OCI-LY7 (cell line): ENCODE results near the gene TMEM271. TPM values are rescaled to one million over a fixed set of nuclear protein-coding genes. Genes with fewer than 3 reads are reported as not detected.
"Not testable (repeated sequence)": the region's sequence is repeated elsewhere in the genome, so short reads cannot be mapped to it uniquely, and the experiment has no call there.

Source experiments
- BruUV-seq: library from RNA; stranded (reverse); fragments of 400-500 nt; replicated peaks from 2 replicates; lab custom pipeline; 2021; lab: Mats Ljungman, UMichigan
- CTCF ChIA-PET: fragments of 300-600 bp; sonication (Branson Sonifier 250); formaldehyde crosslinking; loops from one replicate; lab custom pipeline; 2022; ENCODE audit warnings: antibody characterized with exemption; ENCODE audit not compliant: unreplicated experiment; lab: Charles Lee
- POLR2A ChIA-PET: fragments of 300-600 bp; sonication (Branson Sonifier 250); formaldehyde crosslinking; loops from one replicate; lab custom pipeline; 2022; ENCODE audit warnings: antibody characterized with exemption; lab: Charles Lee
- DNase-seq: peaks from one replicate; pipeline ENCODE4 v3.0.0-alpha.2; 2015; ENCODE audit warnings: low spot score
- H2AFZ ChIP-seq: fragments of 200-600 bp; sonication (generic), shearing (Covaris generic); 2 replicates; pipeline ENCODE4 v1.6.1; 2014; ENCODE audit warnings: mild to moderate bottlenecking, antibody characterized with exemption, low read length, moderate library complexity
- H3K27ac ChIP-seq: fragments of 200-600 bp; sonication (generic); 2 replicates; pipeline ENCODE4 v1.5.1; 2014; ENCODE audit warnings: mixed run types, low read depth, mild to moderate bottlenecking, moderate library complexity, low read length, inconsistent platforms; ENCODE audit not compliant: poor library complexity, severe bottlenecking
- H3K36me3 ChIP-seq: fragments of 200-600 bp; sonication (generic); 2 replicates; pipeline ENCODE4 v1.6.1; 2014; ENCODE audit warnings: mild to moderate bottlenecking, antibody characterized with exemption, low read length, moderate library complexity, mixed read lengths; ENCODE audit not compliant: insufficient read depth
- H3K4me1 ChIP-seq: fragments of 200-600 bp; sonication (generic); 2 replicates; pipeline ENCODE4 v1.5.1; 2014; ENCODE audit warnings: mild to moderate bottlenecking, low read length; ENCODE audit not compliant: insufficient read depth, poor library complexity, severe bottlenecking
- H3K4me2 ChIP-seq: fragments of 200-600 bp; sonication (generic); 2 replicates; pipeline ENCODE4 v1.6.1; 2014; ENCODE audit warnings: mild to moderate bottlenecking, low read length
- H3K4me3 ChIP-seq: fragments of 200-600 bp; sonication (generic); 2 replicates; pipeline ENCODE4 v1.5.1; 2014; ENCODE audit warnings: mild to moderate bottlenecking, low read depth, low read length; ENCODE audit not compliant: poor library complexity, severe bottlenecking
- H3K79me2 ChIP-seq: fragments of 200-600 bp; sonication (generic); 2 replicates; pipeline ENCODE4 v1.6.1; 2016; ENCODE audit warnings: low read depth, mild to moderate bottlenecking, low read length, moderate library complexity, mixed read lengths; ENCODE audit not compliant: insufficient read depth
- H3K9me2 ChIP-seq: fragments of 200-600 bp; sonication (generic); 2 replicates; pipeline ENCODE4 v1.6.1; 2016; ENCODE audit warnings: mild to moderate bottlenecking, low read length, mixed read lengths; ENCODE audit not compliant: insufficient read depth
- H3K9me3 ChIP-seq: fragments of 200-600 bp; sonication (generic); 2 replicates; pipeline ENCODE4 v1.6.1; 2014; ENCODE audit warnings: mild to moderate bottlenecking, mixed run types, low read length, mixed read lengths
- H4K20me1 ChIP-seq: fragments of 200-600 bp; sonication (generic); 2 replicates; pipeline ENCODE4 v1.6.1; 2014; ENCODE audit warnings: mild to moderate bottlenecking, antibody characterized with exemption, low read length, moderate library complexity, mixed read lengths; ENCODE audit not compliant: insufficient read depth
- EZH2phosphoT487 ChIP-seq: fragments of 200-600 bp; sonication (generic); IDR thresholded peaks from 2 replicates; pipeline ENCODE4 v1.6.1; 2018; ENCODE audit warnings: low read depth, borderline replicate concordance, mild to moderate bottlenecking, mixed run types, antibody characterized with exemption, low read length, moderate library complexity, mixed read lengths
- intact Hi-C: fragments of 100-400 bp; cut with micrococcal nuclease; formaldehyde crosslinking; loops from one replicate; pipeline ENCODE4 v1.10.0; 2022; ENCODE audit not compliant: unreplicated experiment
- total RNA-seq, 2 experiments: library from RNA; depleted of rRNA in 1 of 2; stranded (reverse); fragments of >200 nt in 1 of 2; shearing (Covaris generic) in 1 of 2; gene quantifications; 2 replicates each; pipeline ENCODE4 v1.2.3, GENCODE V29; 2014 to 2022
- TF ChIP-seq, protein P1 (sequence below): fragments of 200-600 bp; sonication (generic); conservative IDR thresholded peaks from 2 replicates; pipeline ENCODE4 v1.5.1; 2014; ENCODE audit warnings: mild to moderate bottlenecking, antibody characterized with exemption, low read length, moderate library complexity, mixed read lengths

TMEM271 gene
- total RNA-seq, 2 experiments from 2014 or later = not detected

DNA sequence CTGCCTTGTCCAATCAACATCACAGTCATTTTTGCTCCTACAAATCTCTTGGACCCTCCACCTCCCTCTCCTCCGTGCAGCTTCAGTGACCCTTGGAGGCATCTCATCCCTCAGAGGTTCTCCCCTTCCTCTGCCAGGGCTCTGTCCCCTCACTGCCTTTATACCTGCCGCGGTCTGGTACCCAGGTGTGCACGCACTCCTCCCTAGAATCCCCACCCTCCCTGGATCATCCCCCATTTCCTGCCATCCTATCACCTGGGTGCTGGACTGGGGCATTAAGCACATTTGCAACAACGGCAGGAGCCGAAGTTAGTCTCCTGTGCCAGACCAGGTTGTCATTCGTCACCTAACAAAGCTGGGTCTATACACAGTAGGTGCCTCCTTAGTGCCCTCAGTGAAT, 10.1 kb downstream of the TMEM271 start:
- TF ChIP-seq, protein P1, sequence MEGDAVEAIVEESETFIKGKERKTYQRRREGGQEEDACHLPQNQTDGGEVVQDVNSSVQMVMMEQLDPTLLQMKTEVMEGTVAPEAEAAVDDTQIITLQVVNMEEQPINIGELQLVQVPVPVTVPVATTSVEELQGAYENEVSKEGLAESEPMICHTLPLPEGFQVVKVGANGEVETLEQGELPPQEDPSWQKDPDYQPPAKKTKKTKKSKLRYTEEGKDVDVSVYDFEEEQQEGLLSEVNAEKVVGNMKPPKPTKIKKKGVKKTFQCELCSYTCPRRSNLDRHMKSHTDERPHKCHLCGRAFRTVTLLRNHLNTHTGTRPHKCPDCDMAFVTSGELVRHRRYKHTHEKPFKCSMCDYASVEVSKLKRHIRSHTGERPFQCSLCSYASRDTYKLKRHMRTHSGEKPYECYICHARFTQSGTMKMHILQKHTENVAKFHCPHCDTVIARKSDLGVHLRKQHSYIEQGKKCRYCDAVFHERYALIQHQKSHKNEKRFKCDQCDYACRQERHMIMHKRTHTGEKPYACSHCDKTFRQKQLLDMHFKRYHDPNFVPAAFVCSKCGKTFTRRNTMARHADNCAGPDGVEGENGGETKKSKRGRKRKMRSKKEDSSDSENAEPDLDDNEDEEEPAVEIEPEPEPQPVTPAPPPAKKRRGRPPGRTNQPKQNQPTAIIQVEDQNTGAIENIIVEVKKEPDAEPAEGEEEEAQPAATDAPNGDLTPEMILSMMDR = no peak
- no peak for TF ChIP-seq EZH2phosphoT487
- Histone ChIP-seq H4K20me1 (no peaks in the 10 kb centered on the region), H3K36me3 (no peaks in the 10 kb centered on the region), H3K9me2 (no peaks in the 10 kb centered on the region), H2AFZ (no peak overlapping the region), H3K4me1 (no peaks in the 10 kb centered on the region), H3K9me3 (no peaks in the 10 kb centered on the region), H3K4me3 (no peak overlapping the region), H3K4me2 (no peak overlapping the region), H3K27ac (no peak overlapping the region), H3K79me2 (no peaks in the 10 kb centered on the region)
- intact Hi-C loops = no loop called here
- ChIA-PET CTCF (no interaction called here), POLR2A (no interaction called here)
- DNase-seq = no peak
- BruUV-seq = no TSS peak

DNA sequence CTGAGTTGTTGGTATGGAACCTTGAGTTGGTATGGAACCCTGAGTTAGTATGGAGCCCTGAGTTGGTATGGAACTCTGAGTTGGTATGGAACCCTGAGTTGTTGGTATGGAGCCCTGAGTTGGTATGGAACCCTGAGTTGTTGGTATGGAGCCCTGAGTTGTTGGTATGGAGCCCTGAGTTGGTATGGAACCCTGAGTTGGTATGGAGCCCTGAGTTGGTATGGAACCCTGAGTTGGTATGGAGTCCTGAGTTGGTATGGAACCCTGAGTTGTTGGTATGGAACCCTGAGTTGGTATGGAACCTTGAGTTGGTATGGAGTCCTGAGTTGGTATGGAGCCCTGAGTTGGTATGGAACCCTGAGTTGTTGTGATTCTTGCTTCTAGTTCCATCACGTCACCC, 10.5 kb downstream of the TMEM271 start:
- intact Hi-C loops, H3K9me2 ChIP-seq, H3K4me1 ChIP-seq, H3K9me3 ChIP-seq, H3K79me2 ChIP-seq, DNase-seq, BruUV-seq, H3K4me2 ChIP-seq, H3K36me3 ChIP-seq, H4K20me1 ChIP-seq, CTCF ChIA-PET, POLR2A ChIA-PET, H2AFZ ChIP-seq, H3K27ac ChIP-seq, H3K4me3 ChIP-seq: not testable (repeated sequence)

DNA sequence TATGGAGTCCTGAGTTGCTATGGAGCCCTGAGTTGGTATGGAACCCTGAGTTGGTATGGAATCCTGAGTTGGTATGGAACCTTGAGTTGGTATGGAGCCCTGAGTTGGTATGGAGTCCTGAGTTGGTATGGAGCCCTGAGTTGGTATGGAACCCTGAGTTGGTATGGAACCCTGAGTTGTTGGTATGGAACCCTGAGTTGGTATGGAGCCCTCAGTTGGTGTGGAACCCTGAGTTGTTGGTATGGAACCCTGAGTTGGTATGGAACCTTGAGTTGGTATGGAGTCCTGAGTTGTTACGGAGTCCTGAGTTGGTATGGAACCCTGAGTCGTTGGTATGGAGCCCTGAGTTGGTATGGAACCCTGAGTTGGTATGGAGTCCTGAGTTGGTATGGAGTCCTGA, 13.6 kb downstream of the TMEM271 start:
- BruUV-seq, H3K79me2 ChIP-seq, H3K27ac ChIP-seq, H3K4me1 ChIP-seq, H3K4me3 ChIP-seq, H2AFZ ChIP-seq, H3K36me3 ChIP-seq, DNase-seq, H3K4me2 ChIP-seq, POLR2A ChIA-PET, H4K20me1 ChIP-seq, CTCF ChIA-PET, intact Hi-C loops, H3K9me2 ChIP-seq, H3K9me3 ChIP-seq: not testable (repeated sequence)

DNA sequence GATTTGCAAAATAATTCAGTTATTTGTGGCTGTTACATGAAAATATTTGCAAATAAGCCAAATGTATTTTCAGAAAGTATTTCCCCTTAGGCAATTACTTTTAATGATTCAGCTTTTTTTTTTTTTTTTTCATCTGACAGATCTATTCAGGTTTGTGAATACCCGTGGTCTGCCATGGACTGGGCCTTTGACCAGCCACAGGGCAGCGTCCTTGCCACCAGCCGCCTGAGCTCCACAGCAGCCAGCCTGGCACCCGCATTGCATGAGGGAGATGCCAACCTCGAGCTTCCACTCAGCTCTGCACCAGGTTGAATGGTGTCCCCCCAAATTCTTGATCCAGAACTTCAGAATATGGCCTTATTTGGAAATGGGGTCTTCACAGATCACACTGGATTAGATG, 14.7 kb downstream of the TMEM271 start:
- ChIA-PET POLR2A (interaction anchor here (0.5 to 0.6 kb wide), 2 partner anchors 10 to 82 kb away, joined by 3 to 6 read pairs; no protein-coding TSS in a partner anchor), CTCF (no interaction called here)
- TF ChIP-seq, protein P1 = no peak
- no peak for TF ChIP-seq EZH2phosphoT487
- H3K9me3 ChIP-seq = no peaks in the 10 kb centered on the region
- no peaks in the 10 kb centered on the region for H3K9me2 ChIP-seq
- H4K20me1 ChIP-seq = no peaks in the 10 kb centered on the region
- H3K27ac ChIP-seq = no peak overlapping the region
- H3K79me2 ChIP-seq = no peaks in the 10 kb centered on the region
- no peak overlapping the region for H2AFZ ChIP-seq
- no TSS peak for BruUV-seq
- H3K4me2 ChIP-seq = no peak overlapping the region
- no peak for DNase-seq
- no peak overlapping the region for H3K4me3 ChIP-seq
- H3K4me1 ChIP-seq = no peaks in the 10 kb centered on the region
- intact Hi-C loops = no loop called here
- no peaks in the 10 kb centered on the region for H3K36me3 ChIP-seq
